ENCODE data around the gene SBNO2. TPM values are rescaled to one million over a fixed set of nuclear protein-coding genes. Genes with fewer than 3 reads are reported as not detected.

The SBNO2 gene
- total RNA-seq, 1 donor from 2014 or later = 48.8 TPM

GRCh38 chr19:1109697-1110671, 64.1 kb downstream of the SBNO2 start:
- H3K4me3 ChIP-seq (ENCODE audit: low read depth, low read length) = no peak overlapping the region
- no peak for TF ChIP-seq CTCF (IDR thresholded peaks at IDR 0.05; ENCODE audit: insufficient read depth, low read length, poor library complexity, severe bottlenecking)
- DNase-seq (ENCODE audit: low read depth) = no peak
- H3K36me3 ChIP-seq (ENCODE audit: control insufficient read depth, insufficient read depth, low read length) = peaks cover 5% of the 10 kb centered on the region
- no peaks in the 10 kb centered on the region for H3K27me3 ChIP-seq (ENCODE audit: control insufficient read depth, insufficient read depth, low read length)

- peaks cover 4% of the 10 kb centered on the region for H3K36me3 ChIP-seq (ENCODE audit: control insufficient read depth, insufficient read depth, low read length)
These were observed 65.0 kb downstream of the SBNO2 start for GRCh38 chr19:1109032-1109551.

GRCh38 chr19:1108291-1109031, 65.6 kb downstream of the SBNO2 start:
- peaks cover 4% of the 10 kb centered on the region for H3K36me3 ChIP-seq (ENCODE audit: control insufficient read depth, insufficient read depth, low read length)
- no peak for DNase-seq (ENCODE audit: low read depth)

More at GRCh38 chr19:1109032-1109551, 65.0 kb downstream of the SBNO2 start:
- TF ChIP-seq CTCF (IDR thresholded peaks at IDR 0.05; ENCODE audit: insufficient read depth, low read length, poor library complexity, severe bottlenecking) = no peak
- H3K27me3 ChIP-seq (ENCODE audit: control insufficient read depth, insufficient read depth, low read length) = no peaks in the 10 kb centered on the region
- DNase-seq (ENCODE audit: low read depth) = no peak
- H3K4me3 ChIP-seq (ENCODE audit: low read depth, low read length) = no peak overlapping the region

GRCh38 chr19:1107661-1108261, 66.3 kb downstream of the SBNO2 start:
- H3K4me3 ChIP-seq (ENCODE audit: low read depth, low read length) = no peak overlapping the region
- peaks cover 4% of the 10 kb centered on the region for H3K36me3 ChIP-seq (ENCODE audit: control insufficient read depth, insufficient read depth, low read length)
- H3K27me3 ChIP-seq (ENCODE audit: control insufficient read depth, insufficient read depth, low read length) = no peaks in the 10 kb centered on the region
- no peak for TF ChIP-seq CTCF (IDR thresholded peaks at IDR 0.05; ENCODE audit: insufficient read depth, low read length, poor library complexity, severe bottlenecking)
- no peak for DNase-seq (ENCODE audit: low read depth)

More at GRCh38 chr19:1108291-1109031, 65.6 kb downstream of the SBNO2 start:
- no peaks in the 10 kb centered on the region for H3K27me3 ChIP-seq (ENCODE audit: control insufficient read depth, insufficient read depth, low read length)
- TF ChIP-seq CTCF (IDR thresholded peaks at IDR 0.05; ENCODE audit: insufficient read depth, low read length, poor library complexity, severe bottlenecking) = no peak
- H3K4me3 ChIP-seq (ENCODE audit: low read depth, low read length) = no peak overlapping the region

GRCh38 chr19:1106841-1107660, 67.0 kb downstream of the SBNO2 start:
- Histone ChIP-seq H3K4me3 (ENCODE audit: low read depth, low read length) (no peak overlapping the region), H3K27me3 (ENCODE audit: control insufficient read depth, insufficient read depth, low read length) (no peaks in the 10 kb centered on the region), H3K36me3 (ENCODE audit: control insufficient read depth, insufficient read depth, low read length) (peaks cover 1% of the 10 kb centered on the region)
- DNase-seq (ENCODE audit: low read depth) = no peak
- TF ChIP-seq CTCF (IDR thresholded peaks at IDR 0.05; ENCODE audit: insufficient read depth, low read length, poor library complexity, severe bottlenecking) = peak; percentile 35

All from kidney epithelial cell (primary cell).